ENCODE results near the gene EIF4H.

GRCh38 chr7:74203956-74204618 lies 29.9 kb downstream of the EIF4H start:
- TF ChIP-seq CTCF (IDR thresholded peaks at IDR 0.05), result no peak
- TF ChIP-seq POLR2A (IDR thresholded peaks at IDR 0.05), result no peak
